NOMO-1 treated with DMSO at 0.1 percent for 48 hours (cell line): ENCODE results near the gene ASXL2.
"Not testable (repeated sequence)": the region's sequence is repeated elsewhere in the genome, so short reads cannot be mapped to it uniquely, and the experiment has no call there.

Experiments
- DNase-seq: peaks from one replicate; lab custom pipeline; 2025; ENCODE audit not compliant: unreplicated experiment; lab: John Stamatoyannopoulos, UW

ASXL2 gene

GRCh38 chr2:25838152-25838756 lies 40.0 kb downstream of the ASXL2 start:
- DNase-seq, result no peak

DNA sequence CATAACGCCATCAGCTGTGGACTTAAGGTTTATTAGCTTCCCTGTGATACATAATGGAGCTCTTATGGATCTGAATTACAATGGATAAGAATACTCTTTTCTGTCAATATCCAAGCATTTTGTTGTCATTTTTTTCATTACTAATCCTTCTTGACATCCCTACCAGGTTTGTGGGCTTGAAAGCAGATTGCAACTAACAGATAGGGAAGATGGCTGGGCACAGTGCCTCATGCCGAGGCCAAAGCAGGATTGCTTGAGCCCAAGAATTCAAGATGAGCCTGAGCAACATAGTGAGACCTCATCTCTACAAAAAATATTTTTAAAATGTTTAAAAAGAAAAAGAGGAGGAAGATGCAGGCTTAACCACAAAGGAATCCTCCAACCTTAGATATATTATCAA lies 42.4 kb downstream of the ASXL2 start:
- DNase-seq, result no peak

DNA sequence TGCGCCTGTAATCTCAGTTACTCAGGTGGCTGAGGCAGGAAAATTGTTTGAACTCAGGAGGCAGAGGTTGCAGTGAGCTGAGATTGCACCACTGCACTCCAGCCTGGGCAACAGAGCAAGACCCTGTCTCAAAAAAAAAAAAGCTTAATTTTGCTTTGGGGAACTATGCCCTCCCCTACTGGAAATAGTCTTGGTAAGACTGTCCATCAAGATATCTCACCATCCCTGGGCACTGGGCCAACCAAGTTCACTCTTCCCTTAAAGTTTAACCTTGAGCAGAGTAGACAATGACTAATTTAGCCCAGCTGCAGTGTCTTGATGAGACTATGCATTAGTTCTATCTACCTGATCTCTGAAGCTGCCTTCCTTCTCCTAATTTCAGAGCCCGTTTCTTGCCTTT lies 44.7 kb downstream of the ASXL2 start:
- no peak for DNase-seq

GRCh38 chr2:25832897-25833296 lies 45.4 kb downstream of the ASXL2 start:
- DNase-seq, result no peak

DNA sequence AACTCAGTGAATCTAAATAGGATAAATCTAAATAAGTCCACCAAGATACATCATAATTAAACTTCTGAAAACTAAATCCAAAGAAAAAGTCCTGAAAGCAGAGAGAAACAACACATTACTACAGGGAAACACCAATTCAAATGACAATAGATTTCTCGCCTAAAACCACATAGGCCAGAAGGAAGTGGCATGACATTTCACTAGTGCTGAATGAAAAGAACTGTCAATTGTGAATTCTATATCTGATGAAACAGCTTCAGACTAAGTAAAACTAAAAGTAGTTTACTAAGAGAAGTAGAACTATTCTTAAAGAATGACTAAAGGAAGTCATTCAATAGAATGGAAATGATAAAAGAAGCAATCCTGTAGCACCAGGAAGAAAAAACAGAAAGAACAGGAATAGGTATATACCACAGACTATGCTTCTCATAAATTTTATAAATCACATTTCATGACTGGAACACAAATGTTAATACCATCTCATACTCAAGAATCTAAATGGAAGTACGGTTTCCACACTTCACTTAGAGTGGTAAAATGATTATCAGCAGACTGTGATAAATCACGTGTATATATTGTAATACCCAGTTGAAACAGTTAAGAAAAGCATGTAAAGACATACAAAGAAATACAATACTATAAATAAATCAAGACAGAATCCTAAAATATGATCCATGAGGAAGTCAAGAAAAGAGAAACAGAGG lies 46.4 kb downstream of the ASXL2 start:
- no peak for DNase-seq

DNA sequence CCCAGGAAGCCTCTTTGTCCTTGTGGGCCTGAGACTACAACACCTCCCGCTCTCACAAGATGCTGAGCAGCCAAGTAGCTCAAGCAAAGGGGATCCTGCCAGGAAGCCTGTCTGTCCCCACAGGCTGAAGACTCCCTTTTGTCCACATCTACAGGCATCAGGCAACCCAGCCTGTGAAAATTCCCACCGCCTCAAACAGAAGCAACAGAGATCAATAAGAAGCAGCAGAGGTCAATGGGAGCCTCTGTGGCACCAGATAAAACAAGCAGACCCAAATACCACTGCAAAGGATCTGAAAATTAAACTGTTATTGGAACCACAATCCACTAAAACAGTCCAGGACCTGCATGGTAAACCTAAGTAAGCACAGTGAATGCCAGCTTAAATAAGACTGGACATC lies 48.5 kb downstream of the ASXL2 start:
- no peak for DNase-seq

- no peak for DNase-seq
Observed at GRCh38 chr2:25829377-25829704, 48.9 kb downstream of the ASXL2 start.

DNA sequence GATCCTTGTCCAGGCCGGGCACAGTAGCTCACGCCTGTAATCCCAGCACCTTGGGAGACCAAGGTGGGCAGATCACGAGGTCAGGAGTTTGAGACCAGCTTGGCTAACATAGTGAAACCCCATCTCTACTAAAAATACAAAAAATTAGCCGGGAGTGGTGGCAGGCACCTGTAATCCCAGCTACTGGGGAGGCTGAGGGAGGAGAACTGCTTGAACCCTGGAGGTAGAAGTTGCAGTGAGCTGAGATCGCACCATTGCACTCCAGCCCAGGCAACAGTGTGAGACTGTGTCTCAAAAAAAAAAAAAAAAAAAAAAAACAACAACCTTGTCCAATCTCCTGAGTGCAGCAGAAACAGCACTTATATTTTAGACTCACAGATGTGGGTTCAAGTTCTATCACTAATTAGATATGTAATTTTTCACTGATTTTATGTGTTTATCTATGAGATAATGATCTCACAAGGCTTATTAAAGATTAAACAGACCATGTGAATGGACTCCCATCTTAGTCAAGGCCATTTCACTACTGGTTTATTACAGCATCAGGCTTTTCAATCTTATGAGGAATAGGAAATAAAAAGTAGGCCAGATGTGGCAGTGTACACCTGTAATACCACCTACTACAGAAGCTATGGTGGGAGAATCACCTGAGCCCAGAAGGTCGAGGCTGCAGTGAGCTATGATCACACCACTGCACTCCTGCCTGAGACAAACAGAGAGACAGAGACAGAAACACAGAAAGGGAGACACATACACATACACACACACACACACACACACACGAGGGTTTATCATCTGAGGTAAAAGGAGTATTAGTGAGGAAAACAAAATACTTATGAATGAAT lies 49.5 kb downstream of the ASXL2 start:
- DNase-seq, result not testable (repeated sequence)

GRCh38 chr2:25825238-25825637 lies 53.0 kb downstream of the ASXL2 start:
- DNase-seq, result peak; percentile 10

- no peak for DNase-seq
Observed at GRCh38 chr2:25824718-25825117, 53.6 kb downstream of the ASXL2 start.

- no peak for DNase-seq
Observed at GRCh38 chr2:25824216-25824615, 54.1 kb downstream of the ASXL2 start.

DNA sequence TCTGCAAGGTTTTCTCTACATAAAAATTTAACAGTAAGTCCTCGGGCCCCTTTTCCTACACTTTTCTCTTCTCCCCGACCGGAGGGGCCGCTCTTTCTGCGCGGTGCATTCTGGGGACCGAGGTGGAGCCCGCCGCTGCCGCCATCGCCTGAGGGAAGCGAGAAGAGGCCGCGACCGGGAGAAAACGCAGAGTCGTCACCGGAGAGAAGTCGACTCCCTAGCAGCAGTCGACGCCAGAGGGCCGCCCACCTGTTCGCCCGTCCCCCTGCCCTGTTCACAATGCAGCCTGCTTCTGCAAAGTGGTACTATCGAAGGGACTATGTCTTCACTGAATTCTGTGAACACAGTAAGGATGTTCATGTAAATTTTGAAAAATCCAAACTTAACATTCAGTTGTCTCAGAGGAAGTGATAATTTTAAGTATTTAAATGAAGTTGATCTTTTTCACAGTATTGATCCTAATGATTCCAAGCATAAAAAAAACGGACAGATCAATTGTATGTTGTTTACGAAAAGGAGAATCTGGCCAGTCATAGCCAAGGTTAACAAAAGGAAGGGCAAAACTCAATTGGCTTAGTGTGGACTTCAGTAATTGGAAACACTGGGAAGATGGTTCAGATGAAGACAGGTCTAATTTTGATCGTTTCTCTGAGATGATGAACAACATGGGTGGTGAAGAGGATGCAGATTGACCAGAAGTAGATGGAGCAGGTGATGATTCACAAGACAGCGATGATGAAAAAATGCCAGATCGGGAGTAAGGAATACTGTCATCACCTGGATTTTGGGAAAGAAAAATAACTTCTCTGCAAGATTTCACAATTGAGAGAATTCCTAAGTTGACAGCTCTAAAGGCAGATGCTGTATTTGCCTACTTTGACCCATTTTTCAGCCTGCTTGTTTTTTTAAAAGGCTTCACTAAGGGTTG lies 55.8 kb downstream of the ASXL2 start:
- DNase-seq, result no peak

GRCh38 chr2:25821225-25822056 lies 56.8 kb downstream of the ASXL2 start:
- no peak for DNase-seq

DNA sequence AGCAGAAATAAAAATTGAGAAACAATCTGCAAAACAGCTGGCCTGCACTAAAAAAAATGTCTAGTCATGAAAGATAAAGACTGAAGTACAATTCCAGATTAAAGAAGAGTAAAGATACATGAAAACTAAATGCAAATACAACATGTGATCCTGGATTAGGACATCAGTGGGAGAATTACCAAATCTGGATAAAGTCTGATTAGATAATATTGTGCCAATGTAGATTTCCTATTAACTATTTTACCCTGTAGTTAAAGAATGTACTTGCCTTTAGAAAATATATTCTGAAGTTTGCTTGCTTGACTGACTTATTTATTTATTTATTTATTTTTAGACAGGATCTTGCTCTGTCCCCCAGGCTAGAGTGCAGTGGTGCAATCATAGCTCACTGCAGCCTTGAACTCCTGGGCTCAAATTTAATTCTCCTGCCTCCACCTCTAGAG lies 58.7 kb downstream of the ASXL2 start:
- DNase-seq, result no peak

DNA sequence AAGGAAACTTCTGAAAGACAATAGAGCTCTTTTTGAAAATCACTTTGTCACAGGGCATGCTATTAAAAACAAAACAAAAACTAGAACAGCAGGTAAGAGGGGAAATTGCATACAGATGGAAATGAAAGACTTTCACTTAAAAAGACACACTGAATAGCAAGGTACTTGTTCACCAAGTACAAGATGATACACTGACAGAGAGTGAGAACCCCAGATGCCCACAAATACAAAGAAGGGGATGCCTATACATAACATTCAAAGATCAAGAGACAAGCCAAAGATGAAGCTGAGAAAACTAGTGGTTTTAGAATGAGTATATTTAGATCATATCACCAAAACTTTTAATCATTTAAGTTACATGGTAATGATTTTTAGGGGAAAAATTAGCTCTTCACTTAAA lies 60.7 kb downstream of the ASXL2 start:
- no peak for DNase-seq

DNA sequence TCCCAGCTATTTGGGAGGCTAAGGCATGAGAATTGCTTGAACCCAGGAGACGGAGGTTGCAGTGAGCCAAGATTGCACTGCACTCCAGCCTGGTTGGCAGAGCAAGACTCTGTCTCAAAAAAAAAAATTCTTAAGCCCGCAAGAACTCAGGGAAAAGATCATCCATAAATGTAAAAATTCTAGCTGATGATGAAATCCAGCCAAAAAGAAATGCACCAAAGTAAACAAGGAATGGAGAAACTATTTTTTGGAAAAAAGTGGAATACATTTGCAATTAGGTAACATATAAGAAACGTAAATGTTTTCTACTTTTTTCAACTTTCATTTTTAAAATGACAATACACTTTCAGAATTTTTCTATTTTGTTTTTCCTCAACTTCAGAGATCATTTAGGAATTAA lies 61.3 kb downstream of the ASXL2 start:
- no peak for DNase-seq

DNA sequence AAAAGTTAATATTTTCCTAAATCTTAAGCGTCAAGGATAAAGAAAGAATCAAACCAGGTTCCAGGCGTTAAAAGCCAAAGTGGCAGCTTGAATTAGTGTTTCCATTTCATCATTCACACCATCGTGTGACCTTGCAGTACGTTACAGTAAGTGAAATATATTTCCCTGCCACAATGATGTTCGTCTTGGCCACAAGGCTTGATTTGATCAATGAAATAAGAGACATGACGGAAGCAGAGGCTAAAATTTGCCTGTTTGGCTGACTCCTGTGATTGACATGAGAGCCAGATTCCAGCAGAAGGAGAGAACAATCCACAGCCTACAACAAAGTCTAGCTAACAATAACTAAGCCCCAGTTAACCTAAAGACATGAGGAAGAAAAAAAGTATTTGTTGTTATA lies 62.0 kb downstream of the ASXL2 start:
- DNase-seq, result no peak

DNA sequence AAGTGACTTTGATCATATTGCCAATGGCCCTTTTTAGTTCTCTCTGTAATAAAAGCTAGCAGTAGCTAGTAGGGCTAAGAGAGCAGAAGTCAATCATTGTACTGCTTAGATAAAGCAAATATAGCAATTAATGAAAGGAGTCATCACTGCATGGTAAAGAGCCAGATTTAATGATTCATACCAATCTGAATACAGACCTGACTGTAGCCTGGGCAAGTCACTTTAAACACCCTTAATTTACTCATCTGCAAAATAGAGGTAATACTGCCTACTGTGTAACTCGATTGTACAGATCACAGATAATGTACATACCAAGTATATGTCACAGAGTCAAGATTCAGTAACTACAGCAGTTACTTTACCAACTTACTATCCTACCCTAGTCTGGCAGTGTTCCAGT lies 63.6 kb downstream of the ASXL2 start:
- no peak for DNase-seq

GRCh38 chr2:25810428-25810827 lies 67.9 kb downstream of the ASXL2 start:
- DNase-seq, result no peak

GRCh38 chr2:25809646-25810045 lies 68.6 kb downstream of the ASXL2 start:
- no peak for DNase-seq
